NCI-H526 (cell line): Measurements from ENCODE around the gene TRAPPC2L.
"Not testable (repeated sequence)": the region's sequence is repeated elsewhere in the genome, so short reads cannot be mapped to it uniquely, and the experiment has no call there.

Source experiments
- DNase-seq, 2 experiments: peaks; one replicate each; lab custom pipeline; 2025; lab: John Stamatoyannopoulos, UW

The TRAPPC2L gene

DNA sequence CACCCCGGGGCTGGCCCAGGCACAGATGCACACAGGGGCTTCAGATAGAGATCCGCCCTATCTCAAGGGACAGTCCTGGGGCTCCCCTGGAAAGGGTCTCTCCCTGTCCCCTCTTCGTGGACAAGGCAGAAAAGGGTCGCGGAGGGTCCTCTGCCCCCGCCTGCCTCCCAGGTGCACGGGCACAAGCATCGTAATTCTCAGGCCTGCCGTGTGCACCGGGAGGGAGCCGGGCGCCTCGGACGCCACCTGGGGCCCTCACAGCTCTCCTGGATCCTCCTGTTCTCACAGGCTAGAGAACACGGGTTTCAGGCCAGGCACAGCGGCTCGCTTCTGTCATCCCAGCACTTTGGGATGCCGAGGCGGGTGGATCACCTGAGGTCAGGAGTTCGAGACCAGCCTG is 21.4 kb downstream of the TRAPPC2L start:
- no peak for DNase-seq

DNA sequence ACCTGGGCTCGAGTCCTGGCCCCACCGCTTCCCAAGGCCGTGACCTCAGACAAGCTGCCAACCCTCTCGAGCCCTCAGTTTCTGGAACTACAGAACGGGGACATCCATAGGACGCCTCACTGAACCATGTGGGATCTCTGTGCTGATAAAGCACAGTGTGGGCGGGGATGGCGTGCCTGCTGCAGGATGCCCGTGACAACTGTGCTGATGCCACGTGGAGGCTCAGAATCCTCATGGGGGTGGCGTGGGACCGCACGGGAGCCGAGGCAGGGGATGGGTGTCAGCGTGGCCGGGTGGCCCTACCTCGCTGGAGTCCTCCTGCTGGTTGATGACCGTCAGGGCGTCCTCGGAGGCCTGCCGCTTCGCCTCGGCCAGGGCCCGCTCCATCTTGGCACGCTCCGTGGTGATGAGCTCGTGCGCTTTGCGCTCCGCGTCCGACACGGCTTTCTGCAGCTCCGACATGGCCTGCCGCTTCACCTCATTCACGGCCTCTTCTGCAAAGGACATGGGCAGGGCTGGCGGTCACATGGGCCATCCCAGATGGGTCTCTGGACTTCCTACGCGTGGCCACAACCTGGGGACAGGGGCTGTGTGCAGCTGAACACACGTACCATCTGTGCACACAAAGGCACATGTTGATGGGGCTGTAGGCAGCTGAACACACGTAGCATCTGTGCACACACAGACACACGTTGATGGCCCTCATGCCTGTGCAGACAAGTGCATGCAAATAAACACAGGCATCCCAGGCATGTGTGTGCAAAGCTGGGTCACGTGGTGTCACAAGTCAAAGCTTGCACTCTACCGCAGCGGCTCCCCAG is 22.2 kb downstream of the TRAPPC2L start:
- DNase-seq: peak; percentile 50 to 78

DNA sequence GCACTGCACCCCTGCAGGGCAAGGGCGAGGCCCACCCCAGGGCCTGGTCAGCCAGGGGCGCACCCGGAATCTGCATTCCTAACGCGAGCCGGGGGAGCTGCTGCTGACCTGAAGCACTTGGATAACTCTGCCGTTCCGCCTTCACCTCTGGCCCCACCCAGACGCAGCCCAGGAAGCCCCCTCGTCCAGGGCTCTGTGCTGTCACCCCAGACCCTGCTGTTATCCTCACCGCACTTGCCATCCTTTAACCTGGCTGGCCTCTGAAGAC is 22.8 kb downstream of the TRAPPC2L start:
- DNase-seq: no peak

DNA sequence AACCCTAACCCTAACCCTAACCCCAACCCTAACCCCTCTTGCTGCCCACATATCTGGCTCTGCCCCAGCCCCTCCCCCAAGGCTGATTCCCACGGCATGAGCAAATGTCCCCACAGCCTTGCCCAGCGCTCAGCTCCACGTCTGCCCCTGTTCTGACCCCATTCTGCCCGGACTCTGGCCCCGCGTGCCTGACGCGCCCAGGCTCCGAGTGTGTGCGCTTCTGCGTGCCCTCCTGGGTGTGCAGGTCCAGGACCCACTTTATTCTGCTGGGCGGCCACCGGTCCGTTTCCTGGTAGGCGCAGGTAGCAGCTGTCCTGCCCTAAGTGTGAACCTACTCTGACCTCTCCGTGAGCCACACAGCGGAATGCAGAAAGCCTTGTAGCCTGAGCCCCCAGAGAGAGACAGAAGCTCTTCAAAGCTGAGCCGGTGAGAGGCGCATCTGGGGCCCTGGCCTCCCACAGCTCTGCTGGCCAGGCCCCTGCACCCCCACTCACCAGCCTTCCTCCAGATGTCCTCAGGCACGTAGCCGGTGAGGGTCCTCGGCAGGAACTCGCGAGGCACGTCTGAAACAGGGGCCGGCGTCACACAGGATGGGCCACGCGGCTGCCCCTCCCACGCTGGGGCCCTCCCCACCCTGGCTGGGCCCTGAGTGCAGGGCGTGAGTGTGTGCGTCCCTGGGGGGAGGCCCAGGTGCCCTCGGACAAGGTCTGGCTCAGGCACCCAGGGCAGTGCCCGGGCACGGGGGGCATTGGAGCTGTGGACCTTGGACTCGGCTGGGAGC is 23.5 kb downstream of the TRAPPC2L start:
- no peak for DNase-seq

DNA sequence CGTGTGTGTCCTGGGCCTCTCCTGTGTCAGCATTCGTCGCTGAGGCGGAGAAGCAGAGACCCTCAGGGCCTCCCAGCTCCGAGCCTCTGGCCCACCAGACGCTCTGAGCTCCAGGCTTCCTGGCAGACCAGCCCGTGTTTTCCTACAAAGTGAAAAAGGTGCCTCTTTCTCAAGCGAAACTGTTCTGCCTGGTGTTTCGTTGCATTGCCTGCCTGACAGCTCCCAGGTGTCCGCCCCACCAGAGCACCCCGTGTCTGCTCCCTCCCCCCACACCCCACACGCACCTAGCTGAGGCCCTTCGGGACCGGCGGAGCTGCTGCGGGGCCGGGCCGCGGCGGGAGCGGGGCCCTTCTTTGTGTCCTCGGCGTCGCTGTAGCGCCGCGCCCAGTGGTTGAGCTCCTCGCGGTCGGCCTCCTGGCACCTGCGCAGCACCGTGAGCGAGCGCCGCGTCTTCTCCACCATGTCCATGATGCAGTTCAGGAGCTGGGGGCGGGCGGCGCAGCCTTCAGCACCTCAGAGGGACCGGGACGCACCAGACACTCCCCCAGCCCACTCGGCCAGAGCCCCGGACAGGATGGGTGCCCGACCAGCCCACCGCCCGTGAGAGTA is 24.2 kb downstream of the TRAPPC2L start:
- DNase-seq: no peak

DNA sequence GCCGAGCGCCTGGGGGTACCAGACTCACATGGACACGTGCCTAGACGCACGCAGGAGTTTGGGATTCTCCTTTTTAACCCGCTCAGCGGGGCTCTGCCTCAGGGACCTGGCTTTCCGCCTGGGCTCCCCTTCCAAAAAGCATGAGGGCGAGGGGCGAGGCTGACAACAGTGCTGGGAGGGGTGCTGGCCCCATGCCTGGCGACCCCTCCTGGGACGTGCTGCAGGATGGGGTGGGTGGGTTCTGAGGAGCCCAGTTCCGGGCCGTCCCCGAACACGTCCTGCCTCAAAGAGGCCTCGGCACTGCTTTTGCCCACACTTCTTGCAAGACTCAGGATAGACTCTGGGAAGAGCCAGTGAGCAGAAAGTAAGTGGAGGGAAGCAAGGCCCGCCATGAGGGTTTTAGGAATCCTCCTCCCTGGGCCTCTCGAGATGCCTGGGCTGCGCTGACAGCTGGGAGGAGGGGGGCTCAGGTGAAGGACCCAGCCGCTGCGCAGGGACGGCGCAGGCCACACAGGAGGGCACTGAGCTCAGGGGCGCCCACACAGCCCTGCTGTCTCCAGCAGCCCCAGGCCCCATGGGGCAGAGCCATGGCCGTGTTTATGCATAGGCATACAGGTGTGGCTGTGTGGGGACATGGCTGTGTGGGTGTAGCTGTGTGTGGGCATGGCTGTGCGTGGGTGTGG is 24.9 kb downstream of the TRAPPC2L start:
- no peak for DNase-seq

DNA sequence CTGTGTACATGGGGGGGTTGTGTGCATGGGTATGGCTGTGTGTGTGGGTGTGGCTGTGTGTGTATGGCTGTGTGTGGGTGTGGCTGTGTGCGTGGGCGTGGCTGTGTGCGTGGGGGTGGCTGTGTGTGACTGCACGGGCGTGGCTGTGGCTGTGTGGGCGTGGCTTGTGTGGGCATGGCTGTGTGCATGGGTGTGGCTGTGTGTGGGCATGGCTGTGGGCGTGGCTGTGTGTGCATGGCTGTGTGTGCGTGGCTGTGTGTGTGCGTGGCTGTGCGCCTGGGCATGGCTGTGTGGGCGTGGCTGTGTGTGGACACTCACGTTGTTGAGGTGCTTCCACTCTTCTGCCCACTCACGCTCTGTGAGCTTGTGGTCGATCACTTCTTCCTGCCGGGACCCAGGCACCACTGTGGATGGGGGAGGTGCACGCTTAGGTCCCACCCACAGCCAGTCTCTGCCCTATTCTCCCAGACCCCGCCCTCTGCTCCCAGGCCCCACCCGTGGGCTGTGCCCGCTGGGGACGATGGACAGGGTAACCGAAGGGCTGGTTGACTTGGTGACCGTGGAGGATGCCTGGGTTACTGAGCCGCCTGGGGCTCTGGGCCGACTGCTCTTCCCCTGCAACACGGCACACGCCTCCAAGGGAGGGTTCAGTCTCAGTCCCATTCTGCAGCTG is 25.6 kb downstream of the TRAPPC2L start:
- peak in 1 of 2 experiments; percentile 26 for DNase-seq

DNA sequence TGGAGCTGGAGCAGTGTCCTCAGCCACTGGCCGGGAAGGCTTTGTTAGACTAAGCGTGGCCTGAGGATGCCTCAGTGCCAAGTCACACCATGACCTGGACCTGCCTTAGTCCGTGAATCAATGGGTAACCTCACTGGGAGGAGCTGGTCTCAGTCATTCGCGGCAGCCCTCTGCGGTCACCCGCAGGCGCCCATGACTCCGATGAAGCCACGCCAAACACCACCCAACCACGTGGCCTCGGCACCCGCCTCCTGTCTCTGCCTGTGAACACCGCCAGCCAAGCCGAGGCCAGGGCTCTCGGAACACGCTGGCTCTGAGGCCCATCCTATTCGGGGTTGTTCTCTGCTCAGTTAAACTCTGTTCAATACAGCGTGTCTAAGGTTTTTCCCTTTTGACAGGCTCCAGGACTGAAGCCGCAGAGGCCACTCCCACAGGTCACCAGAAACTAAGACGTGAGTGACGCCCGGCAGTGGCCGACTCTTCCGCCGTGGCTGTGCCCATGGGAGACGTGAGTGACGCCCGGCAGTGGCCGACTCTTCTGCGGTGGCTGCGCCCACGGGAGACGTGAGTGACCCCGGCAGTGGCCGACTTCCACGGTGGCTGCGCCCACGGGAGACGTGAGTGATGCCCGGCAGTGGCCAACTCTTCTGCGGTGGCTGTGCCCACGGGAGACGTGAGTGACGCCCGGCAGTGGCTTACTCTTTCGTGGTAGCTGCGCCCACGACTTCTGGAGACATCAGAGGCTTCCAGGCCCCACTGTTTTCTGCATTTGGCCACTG is 26.4 kb downstream of the TRAPPC2L start:
- DNase-seq: no peak

DNA sequence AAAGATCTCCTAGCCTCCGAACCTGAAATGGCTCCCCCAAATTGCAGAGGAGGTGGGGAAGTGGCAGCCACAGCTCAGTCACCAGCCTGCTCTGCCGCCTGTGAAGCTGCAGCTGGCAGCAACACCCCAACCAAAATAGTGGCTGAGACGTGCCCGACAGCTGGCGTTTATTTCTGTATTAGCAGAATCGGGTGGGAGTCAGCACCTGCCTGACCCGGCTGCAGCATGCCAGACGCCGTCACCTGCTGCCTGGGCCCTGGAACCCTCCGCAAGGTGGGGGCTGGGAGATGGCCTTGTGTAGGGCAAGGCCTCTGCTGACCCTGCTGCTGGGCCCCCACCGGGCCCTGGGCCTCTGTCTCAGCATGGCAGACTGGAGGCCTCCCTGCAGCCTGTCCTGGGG is 27.0 kb downstream of the TRAPPC2L start:
- DNase-seq: no peak

DNA sequence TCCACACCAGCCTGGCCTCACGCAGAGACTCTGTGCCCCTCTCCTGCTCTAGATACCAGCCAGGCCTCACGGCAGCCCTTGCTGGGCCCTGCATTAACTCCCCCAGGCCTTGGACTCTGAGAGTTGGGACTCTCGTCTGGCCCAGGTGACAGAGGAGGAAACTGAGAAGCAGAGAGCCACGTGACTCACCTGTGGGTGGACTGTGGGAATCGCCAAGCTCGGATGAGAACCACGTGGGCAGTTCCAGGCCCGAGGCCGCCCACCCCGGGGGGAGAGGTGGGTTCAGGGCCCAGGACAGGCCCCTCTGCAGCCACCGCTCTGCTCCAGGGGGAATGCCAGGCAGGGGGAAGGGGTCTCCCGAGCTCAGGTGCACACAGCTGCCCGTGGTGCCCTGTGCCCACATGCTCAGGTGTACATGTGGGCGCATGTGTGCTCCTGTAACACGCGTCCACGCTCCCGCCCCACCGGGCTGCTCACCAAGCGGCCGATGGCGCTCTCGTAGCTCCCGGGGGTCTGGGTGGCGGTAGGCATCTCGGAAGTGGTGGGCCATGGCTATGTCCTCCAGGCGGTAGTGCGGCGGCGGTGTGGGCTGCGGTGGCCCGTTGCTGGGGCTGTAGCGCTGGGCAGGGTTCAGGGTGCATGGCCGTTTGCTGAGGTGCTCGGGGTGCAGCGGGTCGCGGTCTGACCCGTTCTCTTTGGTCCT is 27.8 kb downstream of the TRAPPC2L start:
- DNase-seq: no peak

DNA sequence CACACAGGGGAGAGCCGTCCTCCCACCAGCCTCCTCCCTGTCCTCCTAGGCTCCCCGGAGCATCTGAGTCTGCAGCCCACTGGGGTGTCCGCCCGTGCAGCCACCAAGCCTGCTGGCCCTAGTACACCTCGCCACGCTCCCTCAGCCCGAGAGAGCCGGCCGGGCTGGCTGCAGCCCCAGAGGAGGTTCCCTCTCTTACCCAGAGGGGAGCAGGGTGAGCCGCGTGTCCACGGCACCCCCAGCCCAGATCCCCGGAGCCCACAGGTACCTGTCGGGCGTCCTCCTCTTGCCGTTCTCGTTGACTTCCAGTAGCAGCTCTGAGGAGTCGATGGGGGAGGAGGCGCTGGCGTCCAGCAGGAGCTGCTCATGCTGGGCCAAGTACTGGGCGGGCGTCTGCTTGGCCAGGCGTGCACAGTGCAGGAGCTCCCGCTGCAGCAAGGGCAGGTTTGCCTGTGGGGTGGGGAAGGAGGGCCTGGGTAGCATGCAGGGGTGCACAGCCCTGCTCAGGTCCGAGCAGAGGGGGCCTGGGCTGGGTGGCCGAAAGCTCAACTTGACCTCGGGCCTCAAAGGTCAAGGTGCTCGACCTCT is 28.9 kb downstream of the TRAPPC2L start:
- no peak for DNase-seq

DNA sequence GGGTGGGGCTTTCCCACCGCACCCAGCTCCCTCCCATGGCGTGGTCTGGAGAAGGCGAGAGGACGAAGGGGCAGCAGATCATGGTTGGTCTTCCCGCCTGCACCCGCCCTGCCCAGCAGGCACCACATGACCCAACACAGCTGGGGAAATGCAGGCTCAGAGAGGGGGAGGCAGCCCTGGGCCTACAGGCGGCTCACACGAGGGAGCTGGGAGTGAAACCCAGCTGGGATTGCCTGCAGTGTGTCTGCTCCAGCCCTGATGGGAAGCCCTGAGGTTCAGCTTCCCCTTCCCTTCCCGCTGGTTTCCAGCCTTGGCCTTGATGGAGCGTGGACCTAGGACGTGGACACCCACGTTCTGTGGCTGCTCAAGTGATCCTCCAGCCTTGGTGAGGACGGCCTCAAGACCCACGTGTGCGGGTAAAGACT is 29.5 kb downstream of the TRAPPC2L start:
- no peak for DNase-seq

DNA sequence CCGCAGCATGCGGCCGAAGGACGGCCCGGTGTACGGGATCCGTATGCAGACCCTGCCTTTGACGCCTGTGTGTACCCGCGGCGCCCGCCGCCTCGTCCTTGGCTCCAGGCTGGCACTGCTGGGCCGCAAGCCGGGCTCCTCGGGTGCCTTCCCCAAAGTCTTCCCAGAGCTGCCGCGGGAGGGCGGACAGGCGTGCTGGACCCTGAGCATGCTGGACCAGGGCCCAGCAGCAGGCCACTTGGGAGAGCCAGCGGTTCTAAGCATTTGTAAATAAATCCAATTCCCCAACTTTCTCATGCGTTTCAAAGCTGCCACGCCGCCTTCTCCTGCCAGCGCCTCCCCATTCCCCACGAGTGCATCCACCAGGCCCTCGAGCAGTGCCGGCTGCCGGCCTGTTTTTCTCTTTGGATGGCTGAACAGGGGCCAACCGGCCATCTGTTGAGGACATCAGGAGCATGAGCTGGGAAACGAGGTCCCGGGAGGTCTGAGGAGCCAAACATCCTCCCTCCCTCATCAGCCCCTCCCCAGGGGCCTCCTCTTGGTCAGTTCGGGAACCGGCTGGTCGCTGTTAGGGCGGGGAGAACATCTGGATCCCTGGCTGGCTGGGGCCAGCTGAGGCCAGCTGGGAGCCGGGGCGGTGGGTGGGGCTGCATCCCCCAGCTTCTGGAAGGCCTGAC is 30.1 kb downstream of the TRAPPC2L start:
- DNase-seq: no peak

DNA sequence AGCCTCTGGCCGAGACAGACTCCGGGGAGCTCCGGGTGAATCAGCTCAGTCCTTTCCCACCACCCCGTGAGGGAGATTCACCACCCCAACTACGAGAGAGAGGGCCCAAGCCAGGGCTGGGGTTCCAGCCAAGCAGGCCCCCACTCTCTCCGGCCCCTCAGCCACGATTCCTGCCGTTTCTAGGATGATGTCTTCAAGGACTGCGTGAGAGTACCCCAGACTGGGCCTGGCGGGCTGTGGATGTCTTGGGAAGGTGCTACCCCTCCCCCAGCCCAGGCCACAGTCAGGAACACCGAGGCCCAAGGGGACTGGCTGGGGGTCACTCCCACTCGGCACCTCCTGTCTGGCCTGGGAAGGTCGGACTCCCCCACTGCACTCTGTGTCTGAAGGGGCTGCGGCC is 31.1 kb downstream of the TRAPPC2L start:
- DNase-seq: no peak

DNA sequence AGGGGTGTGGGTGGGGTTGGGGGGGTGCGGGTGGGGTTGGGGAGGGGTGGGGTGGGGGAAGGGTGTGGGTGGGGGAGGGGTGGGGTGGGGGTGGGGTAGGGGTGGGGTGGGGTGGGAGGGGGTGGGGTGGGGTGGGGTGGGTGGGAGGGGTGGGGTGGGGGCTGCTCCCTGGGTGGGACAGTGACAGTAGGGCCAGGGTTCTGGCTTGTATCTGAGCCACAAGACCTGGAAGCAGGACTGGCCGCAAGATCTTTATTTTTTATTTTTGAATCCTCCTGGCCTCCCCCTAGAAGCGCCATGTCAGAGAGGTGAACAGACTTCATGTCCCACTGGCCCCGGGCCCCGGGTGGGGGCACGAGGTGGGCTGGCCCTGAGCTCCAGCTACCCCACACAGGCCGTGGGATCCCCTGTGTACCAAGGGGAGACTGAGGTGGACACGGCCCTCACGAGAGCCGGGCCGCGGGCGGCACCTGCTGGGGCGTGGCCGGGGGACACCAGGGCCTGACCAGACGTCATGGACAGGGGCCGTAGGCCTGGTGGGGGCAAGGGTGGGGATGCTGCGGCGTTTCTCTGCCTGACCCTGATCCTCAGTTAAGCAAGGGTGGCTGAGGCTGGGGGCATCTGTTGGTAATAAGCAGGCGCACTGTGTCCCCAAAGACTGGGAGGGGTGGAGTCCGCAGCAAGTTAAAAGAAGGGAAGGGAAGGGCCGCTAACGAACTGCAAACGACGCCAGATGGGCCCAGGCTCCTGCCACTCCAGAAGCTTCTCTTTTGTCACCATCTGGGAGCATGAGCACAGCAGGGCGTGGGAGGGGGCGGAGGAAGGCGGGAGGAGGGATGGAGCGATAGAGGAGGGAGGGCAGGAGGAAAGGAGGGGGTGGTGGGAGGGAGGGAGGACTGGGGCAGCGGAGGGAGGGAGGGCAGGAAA is 31.8 kb downstream of the TRAPPC2L start:
- DNase-seq: peak in 1 of 2 experiments; percentile 29

DNA sequence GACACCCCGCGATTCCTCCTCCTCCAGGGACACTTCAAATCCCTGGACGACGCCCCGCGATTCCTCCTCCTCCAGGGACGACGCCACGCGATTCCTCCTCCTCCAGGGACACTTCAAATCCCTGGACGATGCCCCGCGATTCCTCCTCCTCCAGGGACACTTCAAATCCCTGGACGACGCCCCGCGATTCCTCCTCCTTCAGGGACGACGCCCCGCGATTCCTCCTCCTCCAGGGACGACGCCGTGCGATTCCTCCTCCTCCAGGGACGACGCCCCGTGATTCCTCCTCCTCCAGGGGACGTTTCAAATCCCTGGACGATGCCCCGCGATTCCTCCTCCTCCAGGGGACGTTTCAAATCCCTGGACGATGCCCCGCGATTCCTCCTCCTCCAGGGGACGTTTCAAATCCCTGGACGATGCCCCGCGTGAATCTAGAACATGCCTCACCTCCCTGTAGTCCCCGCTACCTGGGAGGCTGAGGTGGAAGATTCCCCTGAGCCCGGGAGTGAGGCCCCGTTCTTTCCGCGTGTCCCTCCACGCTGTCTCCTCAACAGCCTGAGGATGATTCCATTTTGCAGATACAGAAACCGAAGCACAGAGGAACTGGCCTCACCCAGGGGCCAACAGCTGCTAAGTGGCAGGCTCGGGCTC is 32.9 kb downstream of the TRAPPC2L start:
- not testable (repeated sequence) for DNase-seq

DNA sequence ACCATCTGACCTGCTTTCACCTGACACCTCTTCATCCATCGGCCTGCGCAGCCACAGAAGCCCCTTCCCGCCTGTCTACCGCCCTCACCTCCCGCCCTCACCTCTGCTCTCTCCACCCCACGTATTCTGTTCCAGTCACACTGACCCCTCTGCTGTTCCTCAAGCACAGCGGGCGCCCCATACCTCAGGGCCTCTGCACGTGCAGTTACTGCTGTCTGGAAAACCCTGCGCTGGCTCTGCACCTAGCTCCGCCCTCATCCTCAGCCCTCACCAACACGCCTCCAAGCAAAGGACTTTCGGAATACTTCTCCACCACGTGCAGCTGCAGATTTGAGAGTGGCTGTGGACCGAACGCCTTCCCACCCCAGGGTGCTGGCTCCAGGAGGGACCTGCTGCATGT is 34.2 kb downstream of the TRAPPC2L start:
- no peak for DNase-seq

DNA sequence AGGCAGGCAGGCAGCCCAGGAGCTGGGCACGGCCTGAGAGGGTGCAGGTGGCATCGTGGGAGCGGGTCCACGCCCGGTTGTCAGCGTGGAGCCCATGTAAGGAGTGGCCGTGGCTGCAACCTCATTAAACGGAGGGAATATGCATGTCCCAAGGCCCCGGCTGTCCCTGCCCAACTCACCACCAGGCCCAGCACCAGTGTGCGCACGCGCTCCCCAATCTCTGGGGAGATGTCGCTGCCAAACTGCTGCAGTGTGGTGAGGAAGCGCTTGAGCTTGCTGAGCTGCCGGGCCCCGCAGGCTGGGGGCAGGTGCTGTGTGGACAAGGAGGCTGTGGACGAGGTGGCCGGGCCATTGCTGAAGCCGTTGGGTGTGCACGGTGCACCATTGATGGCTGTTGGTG is 35.1 kb downstream of the TRAPPC2L start:
- no peak for DNase-seq
